ENCODE measurements around the gene SLC9A6.

DNA sequence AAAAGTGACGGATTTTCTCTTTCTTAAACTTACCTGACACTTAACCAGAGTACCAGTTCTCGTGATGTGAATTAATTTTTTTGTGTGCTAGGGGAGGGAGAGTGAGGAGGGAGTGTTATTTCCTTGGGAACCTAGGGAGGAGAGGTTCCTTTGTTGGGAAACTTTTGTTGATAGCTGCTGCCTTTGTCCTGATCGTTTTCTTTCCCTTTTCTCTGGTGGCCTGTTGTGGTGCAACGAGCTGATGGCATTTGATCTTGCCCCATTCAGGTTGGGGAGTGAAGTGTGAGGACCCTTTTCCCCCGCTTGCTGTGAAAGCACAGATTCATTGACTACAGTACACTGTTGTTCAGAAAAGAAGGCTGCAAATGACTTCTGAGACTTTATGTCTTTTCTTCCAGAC, 59.8 kb downstream of the SLC9A6 start:
- TF ChIP-seq RARB (CRISPR knock-in tag; IDR thresholded peaks at IDR 0.05) (no peak), BACH2 (CRISPR knock-in tag; IDR thresholded peaks at IDR 0.05; ENCODE audit: borderline replicate concordance) (no peak), ARNTL (CRISPR knock-in tag; IDR thresholded peaks at IDR 0.05; ENCODE audit: borderline replicate concordance, low read depth) (no peak), CSRNP3 (CRISPR knock-in tag; IDR thresholded peaks at IDR 0.05) (no peak)
- TF ChIP-seq, protein P1, sequence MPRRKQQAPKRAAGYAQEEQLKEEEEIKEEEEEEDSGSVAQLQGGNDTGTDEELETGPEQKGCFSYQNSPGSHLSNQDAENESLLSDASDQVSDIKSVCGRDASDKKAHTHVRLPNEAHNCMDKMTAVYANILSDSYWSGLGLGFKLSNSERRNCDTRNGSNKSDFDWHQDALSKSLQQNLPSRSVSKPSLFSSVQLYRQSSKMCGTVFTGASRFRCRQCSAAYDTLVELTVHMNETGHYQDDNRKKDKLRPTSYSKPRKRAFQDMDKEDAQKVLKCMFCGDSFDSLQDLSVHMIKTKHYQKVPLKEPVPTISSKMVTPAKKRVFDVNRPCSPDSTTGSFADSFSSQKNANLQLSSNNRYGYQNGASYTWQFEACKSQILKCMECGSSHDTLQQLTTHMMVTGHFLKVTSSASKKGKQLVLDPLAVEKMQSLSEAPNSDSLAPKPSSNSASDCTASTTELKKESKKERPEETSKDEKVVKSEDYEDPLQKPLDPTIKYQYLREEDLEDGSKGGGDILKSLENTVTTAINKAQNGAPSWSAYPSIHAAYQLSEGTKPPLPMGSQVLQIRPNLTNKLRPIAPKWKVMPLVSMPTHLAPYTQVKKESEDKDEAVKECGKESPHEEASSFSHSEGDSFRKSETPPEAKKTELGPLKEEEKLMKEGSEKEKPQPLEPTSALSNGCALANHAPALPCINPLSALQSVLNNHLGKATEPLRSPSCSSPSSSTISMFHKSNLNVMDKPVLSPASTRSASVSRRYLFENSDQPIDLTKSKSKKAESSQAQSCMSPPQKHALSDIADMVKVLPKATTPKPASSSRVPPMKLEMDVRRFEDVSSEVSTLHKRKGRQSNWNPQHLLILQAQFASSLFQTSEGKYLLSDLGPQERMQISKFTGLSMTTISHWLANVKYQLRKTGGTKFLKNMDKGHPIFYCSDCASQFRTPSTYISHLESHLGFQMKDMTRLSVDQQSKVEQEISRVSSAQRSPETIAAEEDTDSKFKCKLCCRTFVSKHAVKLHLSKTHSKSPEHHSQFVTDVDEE (CRISPR knock-in tag; IDR thresholded peaks at IDR 0.05): no peak

All from SK-N-SH treated with all-trans-retinoic acid at 6 μM for 48 hours (cell line).